Right atrium auricular region (tissue), 2 donors: ENCODE measurements around the gene LIN7A. TPM values are rescaled to one million over a fixed set of nuclear protein-coding genes. Genes with fewer than 3 reads are reported as not detected.

Source experiments
- DNase-seq: peaks from one replicate; pipeline ENCODE4 v3.0.0-alpha.2; 2019; ENCODE audit warnings: low spot score
- H3K27ac ChIP-seq, 2 donors: fragments of 200-600 bp; sonication (generic); 1 replicate in 1 of 2; 2 replicates in 1 of 2; pipeline ENCODE4 v1.5.1; 2016 to 2019
- H3K27me3 ChIP-seq, 2 donors: fragments of 200-600 bp; sonication (generic); one replicate each; pipeline versions ENCODE4 v1.5.1 to v1.6.0; 2017 to 2019
- H3K36me3 ChIP-seq: fragments of 200-600 bp; sonication (generic); one replicate; pipeline ENCODE4 v1.5.1; 2016
- H3K4me1 ChIP-seq, 2 donors: fragments of 200-600 bp; sonication (generic); one replicate each; pipeline versions ENCODE4 v1.5.1 to v1.6.0; 2017 to 2019
- H3K4me3 ChIP-seq, 2 donors: fragments of 200-600 bp; sonication (generic); 1 replicate in 1 of 2; 2 replicates in 1 of 2; pipeline ENCODE4 v1.5.1; 2017 to 2019; ENCODE audit warnings: mild to moderate bottlenecking in 1 of 2, moderate library complexity in 1 of 2
- H3K9me3 ChIP-seq, 2 donors: fragments of 200-600 bp; sonication (generic); one replicate each; pipeline ENCODE4 v1.5.1; 2019
- CTCF ChIP-seq, 2 donors: fragments of 200-600 bp; sonication (generic); IDR thresholded peaks; one replicate each; pipeline ENCODE4 v1.5.1; 2019; ENCODE audit warnings: antibody characterized with exemption in 2 of 2
- total RNA-seq, 2 donors: library from RNA; depleted of rRNA; stranded (reverse); fragments of >200 nt; gene quantifications; one replicate each; pipeline ENCODE4 v1.1.0, GENCODE V29; 2016

LIN7A gene
- total RNA-seq, 2 donors from 2014 or later, result 16.2 to 23.3 TPM

GRCh38 chr12:80946591-80946990 lies 8.9 kb upstream of the LIN7A start:
- Histone ChIP-seq H3K27me3 (no peaks in the 10 kb centered on the region), H3K36me3 (no peaks in the 10 kb centered on the region), H3K27ac (no peak overlapping the region), H3K4me3 (no peak overlapping the region), H3K9me3 (no peaks in the 10 kb centered on the region), H3K4me1 (no peaks in the 10 kb centered on the region)
- peak in 1 of 2 donors; percentile 43 for TF ChIP-seq CTCF (IDR thresholded peaks at IDR 0.05)
- DNase-seq, result no peak

GRCh38 chr12:80943338-80943737 lies 5.6 kb upstream of the LIN7A start:
- Histone ChIP-seq H3K27me3 (no peaks in the 10 kb centered on the region), H3K4me3 (no peak overlapping the region), H3K27ac (no peak overlapping the region), H3K36me3 (no peaks in the 10 kb centered on the region), H3K9me3 (no peaks in the 10 kb centered on the region), H3K4me1 (no peaks in the 10 kb centered on the region)
- TF ChIP-seq CTCF (IDR thresholded peaks at IDR 0.05), result no peak
- DNase-seq, result no peak

- no peak for TF ChIP-seq CTCF (IDR thresholded peaks at IDR 0.05)
- Histone ChIP-seq H3K4me1 (peaks cover 0 to 3% of the 10 kb centered on the region in 2 donors), H3K27me3 (no peaks in the 10 kb centered on the region), H3K27ac (no peak overlapping the region), H3K9me3 (no peaks in the 10 kb centered on the region), H3K4me3 (no peak overlapping the region), H3K36me3 (no peaks in the 10 kb centered on the region)
- no peak for DNase-seq
Measured at GRCh38 chr12:80941916-80942315, 4.2 kb upstream of the LIN7A start.

- no peak overlapping the region for H3K27ac ChIP-seq
- no peak for TF ChIP-seq CTCF (IDR thresholded peaks at IDR 0.05)
- no peaks in the 10 kb centered on the region for H3K36me3 ChIP-seq
- H3K27me3 ChIP-seq, result no peaks in the 10 kb centered on the region
- H3K4me1 ChIP-seq, result peaks cover 0 to 7% of the 10 kb centered on the region in 2 donors
- H3K4me3 ChIP-seq, result no peak overlapping the region
- no peaks in the 10 kb centered on the region for H3K9me3 ChIP-seq
- no peak for DNase-seq
Measured at GRCh38 chr12:80939231-80939950, 1.7 kb upstream of the LIN7A start.

- Histone ChIP-seq H3K4me1 (peaks cover 0 to 7% of the 10 kb centered on the region in 2 donors), H3K36me3 (no peaks in the 10 kb centered on the region), H3K4me3 (peak overlapping the region in 1 of 2 donors; percentile 79), H3K27ac (no peak overlapping the region), H3K27me3 (no peaks in the 10 kb centered on the region), H3K9me3 (no peaks in the 10 kb centered on the region)
- TF ChIP-seq CTCF (IDR thresholded peaks at IDR 0.05), result no peak
- DNase-seq, result no peak
Measured at GRCh38 chr12:80938397-80938796, 663 bp upstream of the LIN7A start.
